HTERT RPE-1 (cell line): Measurements from ENCODE around the gene RHD.
"Not testable (repeated sequence)": the region's sequence is repeated elsewhere in the genome, so short reads cannot be mapped to it uniquely, and the experiment has no call there.

Experiments
- in situ Hi-C: fragments of 300-500 bp; cut with MboI; formaldehyde crosslinking; loops from 4 replicates; pipeline ENCODE4 v1.14.3; 2020; ENCODE audit warnings: low sequenced_read_pairs

RHD gene

DNA sequence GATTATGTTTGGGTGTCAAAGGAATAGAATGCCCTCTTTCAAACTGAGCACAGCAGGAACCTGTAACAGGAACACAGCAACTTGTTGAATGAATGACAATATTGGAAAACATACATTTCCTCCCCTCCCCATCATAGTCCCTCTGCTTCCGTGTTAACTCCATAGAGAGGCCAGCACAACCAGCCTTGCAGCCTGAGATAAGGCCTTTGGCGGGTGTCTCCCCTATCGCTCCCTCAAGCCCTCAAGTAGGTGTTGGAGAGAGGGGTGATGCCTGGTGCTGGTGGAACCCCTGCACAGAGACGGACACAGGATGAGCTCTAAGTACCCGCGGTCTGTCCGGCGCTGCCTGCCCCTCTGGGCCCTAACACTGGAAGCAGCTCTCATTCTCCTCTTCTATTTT, at the start of gene RHD:
RHD (plus strand) TSS at position 272 of the 400 bp plus-strand sequence; CDS start at position 311, 39 bp downstream.
- in situ Hi-C loops: not testable (repeated sequence)

DNA sequence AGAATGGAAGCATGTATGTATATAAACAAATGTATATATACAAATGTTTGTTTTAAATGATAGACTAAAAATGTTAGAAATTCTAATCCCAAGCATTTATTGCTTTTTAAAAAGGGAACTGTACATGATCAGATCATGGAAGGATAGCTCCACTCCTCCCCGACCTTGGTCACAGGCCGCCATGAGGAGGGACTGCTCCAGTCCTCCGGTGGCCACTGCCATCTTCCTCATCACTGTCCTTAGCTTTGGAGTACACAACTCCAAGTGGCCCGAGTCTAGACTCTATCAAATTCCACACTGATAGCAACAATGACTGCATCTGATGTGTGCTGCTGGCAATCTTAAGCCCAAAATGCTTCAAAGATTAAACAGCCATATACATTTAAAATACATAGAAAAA, 49.7 kb upstream of the RHD start:
- in situ Hi-C loops: no loop called here

DNA sequence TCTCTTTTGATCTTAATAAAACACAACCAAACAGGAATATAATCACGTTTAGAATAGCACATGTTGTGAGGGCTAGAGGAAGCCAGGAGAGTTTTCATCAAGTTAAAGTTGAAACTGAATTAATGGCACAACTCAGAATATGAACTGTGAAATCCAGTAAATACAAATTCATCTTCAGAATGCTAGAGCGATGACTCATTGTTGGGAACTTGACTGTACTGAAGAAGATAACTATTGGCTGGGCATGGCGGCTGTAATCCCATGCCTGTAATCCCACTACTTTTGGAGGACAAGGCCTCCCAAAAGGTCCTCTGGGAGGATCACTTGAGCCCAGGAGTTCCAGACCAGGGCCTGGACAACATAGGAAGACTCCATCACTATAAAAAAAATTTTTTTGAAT, 48.8 kb upstream of the RHD start:
- in situ Hi-C loops: no loop called here

DNA sequence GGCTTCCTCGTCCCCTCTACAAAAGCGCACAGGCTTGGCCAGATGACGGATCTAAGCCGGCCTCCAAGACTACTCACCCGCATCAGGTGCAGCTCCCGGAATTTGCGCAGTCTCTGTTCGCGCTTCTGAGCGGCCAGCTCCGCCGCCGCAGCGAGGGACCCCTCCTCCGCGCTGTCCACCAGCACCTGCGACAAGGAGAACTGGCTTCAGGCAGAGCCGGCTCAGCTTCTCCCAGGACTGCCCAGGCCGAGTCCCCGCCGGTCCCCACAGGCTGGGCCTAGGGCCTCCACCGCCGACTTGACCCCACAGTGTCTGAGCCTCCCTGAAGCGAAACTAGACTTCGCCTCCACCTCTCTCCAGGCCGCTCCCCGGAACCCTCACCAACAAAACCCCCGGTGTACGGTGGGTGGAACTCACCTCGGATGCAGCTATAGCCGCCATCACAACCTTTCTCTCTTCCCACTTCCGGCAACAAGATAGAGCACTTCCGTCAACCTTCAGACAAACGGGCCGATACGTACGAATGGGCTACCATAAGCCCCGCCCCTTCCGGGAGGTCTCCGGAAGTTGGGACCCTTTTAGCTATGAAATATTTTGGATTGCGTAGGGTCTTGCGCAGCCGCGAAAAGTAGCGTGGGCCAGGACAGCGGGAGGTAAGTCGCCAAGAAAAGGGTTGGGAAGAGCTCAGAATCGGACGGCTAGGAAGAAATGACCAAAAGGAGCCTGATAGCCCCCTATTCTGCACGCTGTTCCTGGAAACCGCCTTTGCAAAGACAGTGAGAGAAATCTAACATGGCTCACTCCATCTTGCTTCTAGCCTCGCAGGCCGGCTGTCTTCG, 40.1 kb upstream of the RHD start, which contains the start of gene SYF2:
SYF2 (minus strand) TSS at position 476 of the 839 bp plus-strand sequence; CDS start at position 441, 35 bp downstream.
- in situ Hi-C loops: no loop called here

DNA sequence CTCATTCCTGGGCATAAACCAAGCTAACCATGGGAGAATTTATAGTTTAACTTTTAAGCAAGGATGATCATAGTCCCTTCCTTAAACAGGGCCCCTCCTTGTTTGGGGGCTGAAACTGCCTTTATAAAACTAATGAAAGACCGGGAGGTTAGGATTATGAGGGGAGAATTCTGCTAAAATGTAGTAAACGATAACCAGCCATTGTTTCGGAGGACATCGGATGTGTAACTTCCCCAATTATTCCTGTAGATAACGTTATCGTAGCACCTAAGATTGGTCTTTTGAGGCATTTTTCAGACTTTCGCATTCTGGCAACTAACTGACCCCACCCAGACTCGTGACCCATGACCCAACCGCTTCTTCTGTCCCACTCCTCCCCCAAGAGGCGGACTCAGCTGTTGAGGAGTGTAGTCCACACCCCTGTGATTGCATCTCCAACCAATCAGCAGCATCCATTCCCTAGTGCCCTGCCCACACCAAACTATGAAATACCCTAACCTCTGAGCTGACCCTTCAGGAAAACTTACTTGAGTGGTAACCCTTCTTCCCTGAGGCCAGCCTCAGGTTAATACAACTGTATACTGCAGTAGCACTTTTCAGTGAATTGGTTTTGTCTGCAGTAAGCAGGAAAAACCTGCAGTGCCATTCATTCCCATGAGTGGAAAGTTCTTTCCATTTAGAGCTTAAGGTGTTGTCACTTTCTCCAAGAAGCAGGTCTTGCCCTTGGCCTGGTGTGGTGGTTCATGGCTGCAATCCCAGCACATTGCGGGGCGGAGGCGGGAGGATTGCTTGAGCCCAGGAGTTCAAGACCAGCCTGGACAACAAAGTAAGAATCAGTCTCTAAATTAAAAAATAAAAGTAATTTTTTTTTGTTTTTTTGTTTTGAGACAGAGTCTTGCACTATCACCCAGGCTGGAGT, 39.2 kb upstream of the RHD start:
- in situ Hi-C loops: no loop called here

DNA sequence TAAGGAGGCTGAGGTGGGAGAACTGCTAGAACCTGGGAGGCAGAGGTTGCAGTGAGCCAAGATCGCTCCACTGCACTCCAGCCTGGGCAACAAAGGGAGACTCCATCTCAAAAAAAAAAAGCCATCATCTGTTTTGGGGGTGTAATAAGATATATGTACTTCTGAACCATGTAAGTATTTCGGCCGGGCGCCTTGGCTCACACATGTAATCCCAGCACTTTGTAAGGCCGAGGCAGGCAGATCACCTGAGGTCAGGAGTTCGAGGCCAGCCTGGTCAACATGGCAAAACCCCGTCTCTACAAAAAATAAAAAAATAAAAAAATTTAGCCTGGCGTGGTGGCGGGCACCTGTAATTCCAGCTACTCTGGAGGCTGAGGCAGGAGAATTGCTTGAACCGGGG, 36.9 kb upstream of the RHD start:
- in situ Hi-C loops: not testable (repeated sequence)

DNA sequence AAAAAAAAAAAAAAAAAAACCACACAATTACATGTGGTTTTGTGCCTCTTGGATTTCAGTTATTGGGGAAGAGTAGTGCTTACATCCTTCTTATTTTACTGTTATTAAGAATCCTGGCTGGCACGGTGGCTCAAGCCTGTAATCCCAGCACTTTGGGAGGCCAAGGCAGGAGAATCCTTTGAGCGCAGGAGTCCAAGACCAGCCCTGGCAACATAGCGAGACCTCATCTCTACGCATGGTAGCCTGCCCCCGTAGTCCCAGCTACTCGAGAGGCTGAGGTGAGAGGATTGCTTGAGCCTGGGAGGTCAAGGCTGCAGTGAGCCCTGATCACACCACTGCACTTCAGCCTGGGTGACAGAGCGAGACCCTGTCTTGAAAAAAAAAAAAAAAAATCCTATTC, 36.0 kb upstream of the RHD start:
- in situ Hi-C loops: not testable (repeated sequence)

DNA sequence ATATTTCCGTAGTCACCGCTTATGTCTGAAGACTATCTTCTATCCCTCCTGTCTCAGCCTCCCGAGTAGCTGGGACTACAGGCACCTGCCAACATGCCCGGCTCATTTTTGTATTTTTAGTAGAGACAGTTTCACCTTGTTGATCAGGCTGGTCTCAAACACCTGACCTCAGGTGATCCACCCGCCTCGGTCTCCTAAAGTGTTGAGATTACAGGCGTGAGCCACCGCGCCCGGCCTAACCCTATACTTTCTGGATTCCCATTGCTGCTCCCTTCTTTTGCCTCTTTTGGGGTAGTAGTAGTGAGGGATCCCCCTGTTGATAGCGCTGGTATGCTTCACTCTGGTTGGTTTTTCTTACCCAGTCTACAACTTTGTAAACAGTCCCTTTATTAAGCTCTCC, 34.3 kb upstream of the RHD start:
- in situ Hi-C loops: no loop called here

DNA sequence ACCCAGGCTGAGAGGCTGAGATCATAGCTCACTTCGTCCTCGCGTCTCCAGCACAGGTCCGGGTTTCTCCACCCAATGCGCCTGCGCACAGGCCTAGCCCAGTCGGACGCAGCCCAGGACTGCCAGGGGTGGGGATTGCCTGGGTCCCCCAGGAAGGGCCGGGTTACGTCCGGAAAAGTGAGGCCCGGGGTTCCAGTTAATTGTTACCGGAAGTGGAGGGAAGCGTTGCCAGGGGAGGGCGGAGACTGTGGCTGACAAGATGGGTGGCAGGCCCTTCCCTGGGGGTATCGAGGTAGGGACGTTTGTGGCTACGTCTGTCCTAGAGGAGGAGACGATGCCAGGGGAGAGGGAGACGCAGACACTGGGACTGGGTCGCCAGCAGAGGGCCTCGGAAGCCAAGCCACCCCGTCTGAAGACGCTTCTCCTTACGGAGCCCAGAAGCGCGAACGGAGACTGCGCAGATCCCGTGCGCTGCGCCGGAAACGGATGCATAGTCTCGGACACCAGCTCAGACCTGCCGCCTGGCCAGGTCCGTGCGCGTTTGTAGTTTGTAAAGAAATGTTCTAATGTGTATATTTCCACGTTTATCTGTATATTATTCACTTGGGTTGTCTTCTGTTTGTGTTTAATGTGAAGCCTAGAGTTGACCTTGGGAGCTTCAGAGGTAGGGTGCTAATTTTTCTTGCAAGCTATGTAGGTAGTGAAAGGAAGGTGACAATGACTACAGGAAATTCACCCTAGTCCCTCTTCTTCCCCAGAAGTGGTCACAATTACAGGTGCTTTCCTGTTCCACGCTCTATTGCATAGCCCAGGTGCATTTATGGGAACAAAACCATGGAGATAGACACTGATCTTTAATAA, 32.4 kb upstream of the RHD start:
- in situ Hi-C loops: no loop called here

DNA sequence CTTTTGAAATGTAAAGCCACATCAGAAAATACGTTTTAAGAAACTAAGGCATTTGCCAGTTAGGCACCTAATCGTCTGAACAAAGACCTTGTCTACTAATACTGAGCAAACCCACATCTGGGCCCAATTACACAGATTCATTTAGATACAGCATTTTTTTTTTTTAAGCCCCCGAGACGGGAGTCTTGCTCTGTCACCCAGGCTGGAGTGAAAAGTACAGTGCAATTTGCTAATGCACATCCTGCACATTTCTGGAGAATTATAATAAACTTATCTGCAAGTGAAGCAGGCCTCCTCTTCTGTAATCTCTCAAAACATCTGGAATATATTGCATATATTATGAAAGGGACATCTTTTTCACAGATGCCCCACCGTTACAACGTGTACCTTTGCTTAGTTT, 28.4 kb upstream of the RHD start:
- in situ Hi-C loops: no loop called here

DNA sequence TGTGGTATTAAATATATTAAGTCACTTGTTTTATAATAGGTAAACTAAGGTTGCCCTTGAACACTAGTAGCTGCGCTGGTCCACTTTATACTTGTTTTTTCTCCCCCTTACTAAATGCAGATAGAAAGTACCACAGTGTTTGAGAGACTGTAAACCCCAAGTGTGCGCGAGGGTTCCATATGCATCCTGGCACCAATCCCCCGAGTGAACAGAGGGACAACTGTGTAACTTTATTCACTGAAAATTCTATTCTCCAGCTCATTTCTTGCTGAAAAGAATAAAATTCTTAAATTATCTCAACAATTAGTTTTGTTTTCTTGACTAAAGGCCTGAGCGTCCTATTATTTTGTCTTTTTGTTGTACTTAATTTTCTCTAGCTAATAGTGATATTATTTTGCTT, 26.9 kb upstream of the RHD start:
- in situ Hi-C loops: no loop called here

DNA sequence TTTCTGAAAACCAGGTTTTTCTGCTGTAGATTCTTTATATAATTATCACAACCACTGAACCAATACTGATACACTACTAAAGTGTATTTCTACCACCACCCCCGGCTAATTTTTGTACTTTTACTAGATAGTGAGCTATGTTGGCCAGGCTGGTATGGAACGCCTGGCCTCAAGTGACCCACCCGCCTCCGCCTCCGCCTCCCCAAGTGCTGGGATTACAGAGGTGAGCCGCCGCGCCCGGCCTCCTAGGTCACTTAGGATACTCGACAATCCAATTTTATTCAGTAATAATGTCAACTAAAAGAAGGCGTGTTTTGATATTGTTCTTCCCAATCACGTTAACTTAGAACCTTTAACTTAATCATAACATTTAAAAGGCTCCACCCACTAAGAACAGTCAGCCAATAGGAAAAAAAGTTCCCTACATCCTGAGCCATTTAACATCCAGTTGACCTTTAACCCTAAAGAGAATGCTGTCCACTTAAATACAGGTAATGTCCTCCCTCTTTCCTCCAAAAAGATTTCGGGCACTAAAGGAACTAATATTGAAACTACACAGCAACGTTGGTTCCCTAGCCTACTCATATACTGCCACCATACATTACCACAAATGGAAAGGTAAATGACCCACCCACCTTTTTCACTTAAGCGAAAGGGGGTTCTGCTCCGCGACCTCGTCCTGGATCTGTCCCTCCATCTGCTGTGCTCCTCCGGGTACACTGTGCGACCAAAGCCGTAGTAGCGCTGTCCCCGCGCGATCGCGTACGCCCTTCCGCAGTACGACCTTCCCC, 26.3 kb upstream of the RHD start:
- in situ Hi-C loops: no loop called here

DNA sequence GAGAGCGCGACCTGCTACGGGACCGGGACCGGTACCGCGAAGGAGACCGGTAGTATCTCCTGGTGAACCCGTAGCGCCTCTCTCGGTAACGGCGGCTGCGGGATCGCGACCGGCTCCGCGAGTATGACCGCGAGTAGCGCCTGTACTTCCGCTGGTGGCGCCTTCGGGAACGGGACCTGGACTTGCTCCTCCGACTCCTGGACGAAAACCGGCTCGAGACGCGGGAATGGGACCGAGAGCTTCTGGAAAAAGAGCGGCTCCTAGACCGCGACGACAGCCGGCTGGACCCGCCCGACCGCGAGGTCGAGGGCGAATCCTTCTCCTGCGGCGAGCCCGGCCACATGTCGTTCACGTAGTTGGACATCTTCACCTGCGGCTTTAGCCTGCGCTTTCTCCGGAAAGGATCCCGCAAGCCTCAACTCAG, 25.7 kb upstream of the RHD start:
- in situ Hi-C loops: no loop called here

DNA sequence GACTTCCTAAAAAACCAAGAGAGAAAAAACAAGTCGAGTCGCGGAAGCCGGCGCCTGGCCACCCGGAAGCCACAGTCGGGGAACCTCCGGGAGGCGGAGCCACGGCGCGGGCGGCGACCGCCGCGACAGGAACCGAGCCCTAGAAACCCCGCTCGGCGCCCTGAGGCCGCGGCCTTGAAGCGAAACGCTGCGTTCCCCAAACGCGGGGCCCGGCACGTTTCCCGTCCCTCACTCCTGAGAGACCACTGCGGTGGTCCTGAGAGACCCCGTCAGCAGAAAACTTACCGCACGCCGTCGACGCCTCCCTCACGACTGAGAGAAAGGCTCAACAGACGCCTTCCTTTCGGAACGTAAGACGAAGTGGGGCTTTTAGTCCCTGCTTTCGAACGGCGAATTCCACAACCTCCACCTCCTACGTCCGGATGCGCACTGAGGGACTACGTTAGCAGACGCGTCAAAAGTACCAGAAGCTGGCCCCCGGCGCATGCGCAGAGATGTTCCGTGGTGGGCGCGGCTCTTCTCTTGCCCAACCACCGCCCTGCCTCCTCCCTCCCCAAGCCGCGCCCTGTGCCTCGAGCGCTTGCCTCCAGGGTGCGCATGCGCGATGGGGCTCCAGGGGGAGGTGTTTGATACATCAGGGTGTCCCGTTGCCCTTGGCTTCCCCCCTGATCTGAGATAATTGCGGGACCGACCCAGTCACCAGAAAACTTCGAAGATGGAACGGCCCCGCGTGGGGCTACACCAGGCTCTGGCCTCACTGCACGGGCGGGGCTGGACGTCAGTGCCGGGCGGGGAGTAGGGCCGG, 25.1 kb upstream of the RHD start, which contains the start of gene RSRP1:
RSRP1 (minus strand) TSS at position 431 of the 805 bp plus-strand sequence. CDS start 491 bp downstream, outside the sequence.
- in situ Hi-C loops: no loop called here

DNA sequence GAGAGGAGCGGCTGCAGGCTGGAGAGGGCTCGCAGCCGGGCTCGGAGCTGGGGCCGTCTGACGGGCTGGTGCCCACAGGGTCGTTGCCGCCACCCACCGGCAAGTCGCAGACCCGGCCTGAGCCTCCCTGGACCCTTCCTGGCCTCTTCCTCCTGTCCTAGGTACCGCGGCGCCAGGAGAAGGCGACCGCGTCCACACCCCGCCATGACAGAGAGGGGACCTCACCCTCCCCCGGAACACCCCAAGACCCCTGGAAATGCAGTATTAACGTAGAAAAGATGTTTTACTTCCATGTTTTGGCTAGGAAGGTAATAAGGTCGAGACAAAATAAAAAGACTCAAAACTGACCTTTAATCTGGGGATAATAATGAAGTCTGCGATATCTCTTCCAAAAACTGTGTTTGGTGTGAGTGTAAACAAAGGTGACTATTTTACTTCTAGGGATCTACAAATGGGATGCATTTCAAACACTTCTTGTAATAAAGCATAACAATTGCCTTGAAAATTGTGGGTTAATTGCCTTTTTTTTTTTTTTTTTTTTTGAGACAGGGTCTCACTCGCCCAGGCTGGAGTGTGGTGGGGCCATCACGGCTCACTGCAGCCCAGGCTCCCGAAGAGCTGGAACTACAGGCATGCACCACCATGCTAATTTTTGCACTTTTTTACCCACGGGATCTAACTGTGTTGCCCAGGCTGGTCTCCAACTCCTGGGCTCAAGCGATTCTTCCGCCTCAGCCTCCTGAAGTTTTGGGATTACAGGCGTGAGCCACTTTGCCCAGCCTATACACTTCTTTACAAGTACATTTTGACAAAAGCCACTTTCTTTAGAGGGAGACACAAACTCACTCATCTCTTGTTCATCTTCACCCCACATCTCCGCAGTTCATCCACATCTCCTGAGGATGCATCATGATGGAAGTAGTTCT, 24.2 kb upstream of the RHD start:
- in situ Hi-C loops: no loop called here

DNA sequence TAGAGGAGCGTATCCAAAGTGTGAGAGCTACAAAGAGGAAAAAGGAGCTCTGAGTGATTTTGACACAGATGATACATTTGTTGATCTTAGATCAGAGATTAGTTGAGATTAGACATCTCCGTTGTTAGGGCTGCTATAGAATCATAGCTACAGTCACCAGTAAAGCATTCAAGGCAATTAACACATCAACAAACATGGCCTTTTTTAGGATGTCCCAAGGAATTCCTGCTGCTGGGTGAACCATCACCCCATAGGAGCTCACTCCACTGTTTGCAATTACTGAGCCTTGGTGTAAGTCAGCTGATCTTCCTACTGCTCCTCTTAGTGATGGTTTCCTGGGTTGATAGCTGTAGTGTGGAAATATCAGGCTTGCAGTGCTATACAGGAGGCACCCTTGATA, 18.4 kb upstream of the RHD start:
- in situ Hi-C loops: no loop called here

DNA sequence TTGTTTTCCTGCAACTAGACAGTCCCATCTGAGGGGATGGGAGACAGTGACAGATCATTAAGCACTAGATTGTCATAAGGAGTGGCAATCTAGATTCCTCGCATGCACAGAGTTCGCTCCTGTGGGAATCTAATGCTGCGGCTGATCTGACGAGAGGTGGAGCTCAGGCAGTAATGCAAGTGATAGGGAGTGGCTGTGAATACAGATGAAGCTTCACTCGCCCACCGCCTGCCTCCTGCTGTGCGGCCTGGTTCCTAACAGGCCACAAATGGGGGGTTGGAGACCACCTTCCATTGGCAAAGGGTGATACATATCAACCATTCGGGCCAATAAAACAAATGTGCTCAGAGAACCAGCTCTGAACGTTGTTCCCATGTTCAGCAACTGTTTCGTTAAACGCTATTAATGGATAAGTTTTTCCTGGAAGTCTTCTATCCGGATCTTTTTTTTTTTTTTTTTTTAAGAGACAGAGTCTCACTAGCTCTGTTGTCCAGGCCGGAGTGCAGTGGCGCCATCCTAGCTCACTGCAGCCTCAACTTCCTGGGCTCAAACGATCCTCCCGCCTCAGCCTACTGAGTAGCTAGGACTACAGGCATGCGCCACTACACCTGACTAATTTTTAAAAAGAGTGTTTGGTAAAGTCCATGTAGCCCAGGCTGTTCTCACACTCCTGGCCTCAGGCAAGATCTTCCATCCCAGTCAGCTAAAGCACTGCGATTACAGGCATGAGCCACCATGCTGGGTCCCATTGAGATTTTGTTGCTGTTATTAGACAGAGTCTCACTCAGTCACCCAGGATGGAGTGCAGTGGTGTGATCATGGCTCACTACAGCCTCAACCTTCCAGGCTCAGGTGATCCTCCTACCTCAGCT, 16.4 kb upstream of the RHD start:
- in situ Hi-C loops: no loop called here
